IPS DF 4.7 (cell line): ENCODE data around the gene HRH3.

Source experiments
- DNase-seq: peaks from one replicate; pipeline ENCODE4 v3.0.0-alpha.2; 2013; ENCODE audit warnings: low spot score; ENCODE audit errors: extremely low read depth

The HRH3 gene

DNA sequence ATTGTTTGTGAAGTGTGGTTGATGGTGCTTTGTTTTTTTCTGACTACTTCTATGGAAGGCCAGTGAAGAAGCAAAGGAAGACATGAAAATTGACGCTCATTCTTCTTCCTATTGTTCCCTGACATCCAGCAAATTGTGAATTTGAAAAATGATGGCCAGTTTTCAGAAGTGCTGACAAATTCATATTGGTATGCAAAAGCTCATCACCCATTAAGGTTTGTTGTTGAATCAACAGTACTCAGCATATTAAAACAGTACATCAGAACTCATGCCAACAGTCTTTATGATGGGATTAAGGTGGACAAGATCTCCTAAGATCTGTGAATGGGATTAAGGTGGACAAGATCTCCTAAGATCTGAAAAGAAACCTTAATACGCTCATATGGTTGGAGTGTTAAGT is 38.3 kb downstream of the HRH3 start:
- DNase-seq: no peak

DNA sequence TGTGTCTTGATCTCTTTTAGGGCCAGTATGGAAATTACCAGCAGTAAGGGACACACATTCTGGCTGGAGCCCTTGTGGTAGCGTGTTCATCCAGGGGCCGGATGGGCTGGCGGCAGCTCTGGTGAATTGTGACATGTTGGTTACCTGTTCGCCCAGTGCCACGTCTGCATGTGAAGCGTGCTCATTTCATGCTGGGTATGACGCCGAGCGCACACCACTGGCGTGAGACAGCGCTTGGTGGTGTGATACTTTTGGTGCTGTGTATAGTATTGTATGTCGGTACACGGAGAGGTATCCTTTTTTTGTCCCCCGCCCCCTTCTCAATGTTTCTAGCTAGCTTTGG is 40.9 kb downstream of the HRH3 start:
- no peak for DNase-seq

DNA sequence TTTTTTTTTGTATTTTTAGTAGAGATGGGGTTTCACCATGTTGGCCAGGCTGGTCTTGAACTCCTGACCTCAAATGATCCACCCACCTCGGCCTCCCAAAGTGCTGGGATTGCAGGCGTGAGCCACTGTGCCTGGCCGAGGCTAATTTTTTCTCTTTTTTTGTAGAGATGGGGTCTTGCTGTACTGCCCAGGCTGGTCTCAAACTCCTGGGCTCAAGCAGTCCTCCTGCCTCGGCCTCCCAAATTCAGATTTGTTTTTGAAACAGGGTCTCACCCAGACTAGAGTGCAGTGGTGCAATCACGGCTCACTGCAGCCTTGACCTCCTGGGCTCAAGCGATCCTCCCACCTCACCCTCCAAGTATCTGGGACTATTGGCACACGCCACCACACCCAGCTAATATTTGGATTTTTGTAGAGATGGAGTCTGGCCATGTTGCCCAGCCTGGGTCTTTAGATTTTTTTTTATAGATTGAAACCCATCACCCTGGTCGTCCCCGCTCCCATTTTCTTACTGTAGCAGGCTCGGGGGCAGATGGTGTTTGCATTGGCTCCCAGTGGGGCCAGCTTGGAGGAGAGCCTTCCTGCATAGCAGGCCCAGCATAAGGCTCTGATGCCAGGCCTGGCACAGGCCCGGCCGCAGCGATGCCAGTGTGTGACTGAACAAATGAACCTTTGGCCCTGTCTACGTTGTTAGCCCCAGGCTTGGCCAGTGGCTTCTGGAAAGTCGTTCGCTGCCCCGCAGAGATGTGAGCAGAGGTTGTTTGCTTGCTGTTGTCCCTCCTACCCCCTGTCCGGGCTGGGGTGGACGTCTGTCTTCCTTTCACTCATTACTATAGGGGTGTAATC is 41.5 kb downstream of the HRH3 start:
- no peak for DNase-seq

DNA sequence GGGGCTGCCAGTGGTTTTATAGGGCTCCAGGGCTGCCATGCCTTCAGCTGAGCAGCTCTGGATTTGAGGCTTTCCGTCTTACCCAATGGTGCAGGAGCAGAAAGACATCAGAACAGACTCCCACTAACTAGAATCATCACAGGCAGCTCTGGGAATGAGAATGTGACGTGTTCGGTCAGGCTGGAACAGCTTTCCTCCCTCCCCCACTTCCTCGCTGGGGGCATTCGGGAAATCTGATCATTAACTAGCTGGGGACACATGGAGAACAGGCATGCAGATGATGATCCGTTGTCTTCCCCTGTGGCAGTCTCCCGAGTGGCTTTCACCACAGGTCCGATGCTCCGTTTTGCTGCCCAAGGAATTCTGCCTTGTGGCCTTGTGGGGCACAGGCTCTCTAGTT is 42.8 kb downstream of the HRH3 start:
- no peak for DNase-seq

DNA sequence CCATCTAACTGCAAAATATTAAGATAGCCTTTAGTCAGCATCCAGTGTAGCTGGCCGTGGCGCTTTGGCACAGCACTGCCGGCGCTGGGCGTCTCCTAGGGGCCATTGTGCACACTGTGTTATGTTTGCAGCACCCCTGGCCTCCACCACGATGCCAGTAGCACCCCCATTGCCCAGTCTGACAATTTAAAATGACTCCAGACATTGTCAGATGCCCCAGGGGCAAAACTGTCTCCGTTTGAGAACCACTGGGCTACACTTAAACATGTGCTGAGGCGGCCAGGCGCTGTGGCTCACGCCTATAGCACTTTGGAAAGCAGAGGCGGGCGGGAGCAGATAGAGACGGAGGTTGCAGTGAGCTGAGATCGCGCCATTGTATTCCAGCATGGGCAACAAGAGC is 43.2 kb downstream of the HRH3 start:
- no peak for DNase-seq

DNA sequence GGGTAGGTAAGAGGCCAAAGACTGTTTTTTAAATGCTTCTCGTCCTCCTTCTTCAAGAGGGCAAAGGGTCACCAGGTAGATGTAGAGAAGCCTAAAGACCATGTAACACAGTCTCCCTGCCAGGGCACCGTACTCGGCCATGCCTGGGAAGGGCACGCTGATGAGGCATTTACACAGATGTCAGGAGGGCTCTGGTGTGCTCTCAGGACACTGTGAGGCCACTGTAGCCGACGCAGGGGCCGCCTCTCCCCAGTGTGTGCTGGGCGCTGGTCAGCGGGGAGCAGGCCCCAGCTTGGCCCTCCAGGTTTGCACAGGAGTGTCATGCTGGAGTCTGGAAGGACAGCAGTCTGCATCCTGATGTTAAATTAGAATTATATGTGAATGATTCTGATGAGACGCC is 44.4 kb downstream of the HRH3 start:
- no peak for DNase-seq

DNA sequence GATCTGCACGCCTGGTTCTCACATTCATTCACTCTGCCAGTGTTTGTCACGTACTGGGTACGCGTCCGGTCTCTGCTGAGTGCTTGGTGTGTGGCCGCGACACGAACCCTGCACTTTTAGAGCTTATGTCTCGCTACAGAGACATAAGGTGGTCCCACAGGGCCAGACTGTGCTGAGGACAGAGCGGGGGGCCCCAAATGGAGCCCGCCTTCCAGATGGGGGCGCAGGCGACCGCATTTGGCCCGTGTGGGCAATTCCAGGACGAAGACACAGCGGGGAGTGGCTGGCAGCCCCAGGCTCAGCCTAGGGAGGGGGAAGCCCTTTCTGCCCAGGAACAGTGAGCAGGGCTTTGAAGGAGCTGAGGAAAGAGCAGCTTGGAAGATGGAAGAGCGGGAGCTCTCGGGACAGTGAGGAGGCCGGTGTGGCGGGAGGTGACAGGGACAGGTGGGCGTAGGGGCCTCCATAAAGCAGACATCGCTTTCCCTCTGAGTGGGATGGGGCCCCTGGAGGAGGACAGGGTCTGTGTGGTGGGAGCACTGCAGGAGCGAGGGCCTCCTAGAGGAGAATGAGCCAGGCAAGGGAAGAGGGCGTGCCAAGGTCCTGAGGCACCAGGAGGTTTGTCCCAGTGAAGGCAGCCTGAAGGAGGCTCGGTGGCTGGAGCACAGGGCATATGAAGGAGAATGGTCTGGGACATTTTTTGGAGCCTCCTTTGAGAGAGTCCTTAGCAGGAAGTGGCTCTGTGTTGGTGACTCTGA is 45.0 kb downstream of the HRH3 start:
- DNase-seq: no peak

DNA sequence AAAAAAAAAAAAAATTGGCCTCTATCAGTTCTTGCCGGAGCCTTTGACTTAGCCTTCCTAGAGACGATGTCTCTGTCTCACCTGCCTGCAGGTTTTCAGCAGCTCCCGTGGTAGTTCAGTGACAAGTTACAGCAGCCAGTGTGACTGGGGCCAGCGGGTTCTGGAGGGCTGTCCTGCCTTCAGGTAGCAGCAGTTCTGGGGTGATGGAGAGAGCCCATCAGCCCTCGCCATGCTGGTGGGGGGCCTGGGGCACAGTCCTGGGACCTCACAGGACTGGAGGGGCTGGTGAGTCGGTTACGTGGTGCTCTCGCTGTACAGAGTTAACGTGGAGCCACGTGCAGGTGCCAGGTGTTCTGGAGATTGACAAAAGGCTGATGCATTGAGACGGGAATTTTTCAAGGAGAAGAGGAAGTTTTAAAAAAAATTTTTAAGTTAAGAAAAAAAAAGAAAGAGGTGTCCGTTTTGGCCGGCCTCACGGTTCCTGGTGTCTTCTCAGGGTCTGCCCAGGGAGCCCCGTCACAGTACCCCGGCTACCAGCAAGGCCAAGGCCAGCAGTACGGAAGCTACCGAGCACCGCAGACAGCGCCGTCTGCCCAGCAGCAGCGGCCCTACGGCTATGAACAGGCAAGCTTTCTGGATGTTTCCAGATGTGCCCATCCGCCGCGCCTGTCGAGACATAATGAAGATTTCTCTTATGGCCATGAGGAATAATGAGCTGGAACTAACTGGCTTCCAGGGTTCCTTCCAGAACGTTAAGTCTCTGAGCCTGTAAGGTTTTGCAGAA is 45.9 kb downstream of the HRH3 start:
- DNase-seq: no peak

DNA sequence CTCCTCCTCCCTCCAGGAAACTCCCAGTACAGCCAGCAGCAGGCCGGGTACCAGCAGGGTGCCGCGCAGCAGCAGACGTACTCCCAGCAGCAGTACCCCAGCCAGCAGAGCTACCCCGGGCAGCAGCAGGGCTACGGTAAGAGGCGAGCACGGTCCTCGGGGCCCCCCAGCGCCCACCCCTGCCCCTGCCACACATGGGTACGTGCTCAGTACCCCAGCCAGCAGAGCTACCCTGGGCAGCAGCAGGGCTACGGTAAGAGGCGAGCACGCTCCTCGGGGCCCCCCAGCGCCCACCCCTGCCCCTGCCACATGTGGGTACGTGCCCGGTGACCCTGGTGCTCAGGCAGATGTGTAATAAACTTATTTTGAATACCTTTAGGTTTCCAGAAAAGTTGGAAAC is 47.4 kb downstream of the HRH3 start:
- no peak for DNase-seq

DNA sequence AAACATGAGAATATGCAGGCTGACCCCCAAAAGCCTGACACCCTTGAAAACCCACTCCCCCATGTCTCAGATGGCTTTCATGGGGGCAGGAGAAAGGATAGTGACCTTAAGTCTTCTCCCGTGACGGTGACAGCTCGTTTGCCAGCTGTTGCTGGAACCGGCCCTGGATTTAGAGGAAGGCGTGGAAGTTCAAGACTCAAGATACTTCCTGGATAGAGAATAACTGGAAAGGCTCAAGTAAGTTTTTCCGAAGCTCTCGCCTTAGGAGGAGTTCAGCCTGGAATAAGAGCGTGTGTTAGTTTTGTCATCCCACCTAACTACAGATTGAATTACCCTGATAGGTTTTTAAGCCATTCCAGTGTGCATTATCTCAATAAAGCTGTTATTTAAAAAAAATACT is 48.8 kb downstream of the HRH3 start:
- DNase-seq: no peak

DNA sequence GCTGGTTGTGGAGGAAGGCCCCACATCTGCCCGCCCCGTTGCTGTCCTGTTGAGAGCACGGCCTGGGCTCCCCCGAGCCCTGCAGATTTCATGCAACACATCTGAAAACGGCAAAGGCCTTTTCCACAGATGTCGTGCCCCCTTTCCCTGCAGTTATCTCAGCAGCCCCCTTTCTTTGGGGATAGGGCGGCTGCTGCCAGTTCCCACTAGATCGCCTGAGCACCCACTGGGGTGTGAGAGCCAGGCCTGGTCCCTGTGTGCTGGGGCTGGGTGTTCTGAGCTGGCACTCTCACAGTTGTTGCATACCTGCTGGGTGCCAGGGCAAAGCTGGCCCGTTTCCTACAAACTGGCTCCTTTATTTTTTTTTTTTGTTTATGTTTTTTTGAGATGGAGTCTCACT is 49.5 kb downstream of the HRH3 start:
- DNase-seq: no peak

DNA sequence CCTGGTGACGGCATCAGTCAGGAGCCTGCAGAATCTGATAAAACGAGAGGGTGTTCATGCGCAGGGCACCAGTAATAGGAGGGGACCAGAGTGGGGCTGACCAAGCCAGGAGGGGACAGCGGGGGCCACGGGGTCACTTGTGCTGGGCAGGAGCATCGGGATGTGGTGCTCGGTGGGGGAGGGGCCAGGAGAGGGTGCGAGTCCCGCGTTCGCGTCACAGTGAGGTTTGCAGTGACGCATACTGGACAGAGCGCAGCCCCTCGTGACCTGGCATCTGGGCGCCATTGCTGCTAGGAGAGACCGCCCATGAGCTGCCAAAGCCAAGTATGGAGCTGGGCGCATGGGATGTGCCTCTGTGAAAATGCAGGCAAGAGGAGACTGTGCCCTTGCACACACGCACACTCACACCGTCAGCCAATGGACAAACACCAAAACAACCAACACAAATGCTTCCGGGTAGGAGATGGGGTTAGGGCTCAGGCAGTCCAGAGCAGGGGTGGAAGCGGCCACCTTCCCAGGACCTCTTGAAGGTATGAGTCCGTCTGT is 51.1 kb downstream of the HRH3 start:
- DNase-seq: no peak

DNA sequence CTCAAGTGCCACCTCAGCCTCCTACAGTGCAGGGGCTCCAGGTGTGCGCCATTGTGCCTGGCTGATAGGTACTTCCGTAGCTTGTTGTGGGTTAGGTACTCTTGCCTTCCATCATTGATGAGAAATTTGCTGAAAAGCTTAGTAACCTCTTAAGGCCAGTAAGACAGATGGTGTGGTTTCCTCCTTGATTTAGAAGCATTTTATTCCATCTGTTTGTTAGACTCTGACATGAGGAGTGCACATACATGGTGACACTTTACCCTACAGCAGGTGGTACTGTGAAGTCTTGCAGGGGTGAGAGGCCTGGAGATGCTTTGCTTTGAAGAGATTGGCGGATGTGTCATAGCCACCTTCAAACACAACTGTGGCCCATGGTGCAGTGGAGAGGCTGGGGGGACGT is 52.0 kb downstream of the HRH3 start:
- DNase-seq: no peak

DNA sequence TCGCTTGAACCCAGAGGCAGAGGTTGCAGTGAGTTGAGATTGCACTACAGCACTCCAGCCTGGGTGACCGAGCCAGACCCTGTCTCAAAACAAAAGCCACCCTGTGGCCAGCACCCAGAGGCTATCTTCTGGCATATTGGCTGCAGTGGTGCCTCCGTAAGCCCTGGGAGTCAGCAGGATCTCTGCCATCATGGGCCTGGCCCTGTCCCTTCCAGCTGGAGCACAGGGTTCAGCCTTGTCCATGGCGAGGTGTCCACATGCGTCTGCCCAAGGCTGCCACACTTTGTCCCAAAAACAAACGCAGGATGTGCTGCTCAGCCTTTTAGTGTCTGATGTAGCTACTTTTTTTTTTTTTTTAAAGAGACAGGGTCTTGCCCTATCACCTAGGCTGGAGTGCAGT is 52.6 kb downstream of the HRH3 start:
- no peak for DNase-seq

DNA sequence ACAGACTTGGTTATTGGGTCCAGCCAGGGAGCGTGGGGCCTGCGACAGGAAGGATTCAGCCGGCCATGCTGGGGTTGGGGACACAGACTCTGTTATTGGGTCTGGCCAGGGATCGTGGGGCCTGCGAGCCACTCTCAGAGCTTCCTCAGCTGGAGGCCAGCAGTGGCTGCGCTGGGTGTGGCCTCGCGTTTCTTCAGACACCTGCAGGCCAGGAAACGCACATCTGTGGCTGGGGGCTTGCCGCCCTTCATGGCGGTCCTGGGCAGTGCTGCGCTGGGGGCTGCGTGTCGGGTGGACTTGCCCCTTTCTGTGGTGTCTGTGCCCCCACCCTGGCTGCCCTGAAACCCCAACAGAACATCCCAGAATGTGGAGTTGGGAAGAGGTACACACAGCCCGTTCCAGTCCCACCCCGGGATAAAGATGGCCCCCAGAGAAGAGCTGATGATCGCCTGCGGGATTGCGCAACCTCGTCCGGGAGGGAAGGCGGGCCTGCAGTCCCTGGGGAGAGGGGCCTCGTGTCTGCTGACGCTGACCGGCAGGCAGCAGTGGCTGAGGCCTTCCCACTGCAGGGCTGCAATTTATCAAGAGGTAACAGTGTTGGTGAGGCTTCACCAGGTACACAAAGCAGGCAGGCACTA is 54.2 kb downstream of the HRH3 start:
- DNase-seq: no peak
